ENCODE results near the gene IL25.
"Not testable (repeated sequence)": the region's sequence is repeated elsewhere in the genome, so short reads cannot be mapped to it uniquely, and the experiment has no call there.

Gene IL25

DNA sequence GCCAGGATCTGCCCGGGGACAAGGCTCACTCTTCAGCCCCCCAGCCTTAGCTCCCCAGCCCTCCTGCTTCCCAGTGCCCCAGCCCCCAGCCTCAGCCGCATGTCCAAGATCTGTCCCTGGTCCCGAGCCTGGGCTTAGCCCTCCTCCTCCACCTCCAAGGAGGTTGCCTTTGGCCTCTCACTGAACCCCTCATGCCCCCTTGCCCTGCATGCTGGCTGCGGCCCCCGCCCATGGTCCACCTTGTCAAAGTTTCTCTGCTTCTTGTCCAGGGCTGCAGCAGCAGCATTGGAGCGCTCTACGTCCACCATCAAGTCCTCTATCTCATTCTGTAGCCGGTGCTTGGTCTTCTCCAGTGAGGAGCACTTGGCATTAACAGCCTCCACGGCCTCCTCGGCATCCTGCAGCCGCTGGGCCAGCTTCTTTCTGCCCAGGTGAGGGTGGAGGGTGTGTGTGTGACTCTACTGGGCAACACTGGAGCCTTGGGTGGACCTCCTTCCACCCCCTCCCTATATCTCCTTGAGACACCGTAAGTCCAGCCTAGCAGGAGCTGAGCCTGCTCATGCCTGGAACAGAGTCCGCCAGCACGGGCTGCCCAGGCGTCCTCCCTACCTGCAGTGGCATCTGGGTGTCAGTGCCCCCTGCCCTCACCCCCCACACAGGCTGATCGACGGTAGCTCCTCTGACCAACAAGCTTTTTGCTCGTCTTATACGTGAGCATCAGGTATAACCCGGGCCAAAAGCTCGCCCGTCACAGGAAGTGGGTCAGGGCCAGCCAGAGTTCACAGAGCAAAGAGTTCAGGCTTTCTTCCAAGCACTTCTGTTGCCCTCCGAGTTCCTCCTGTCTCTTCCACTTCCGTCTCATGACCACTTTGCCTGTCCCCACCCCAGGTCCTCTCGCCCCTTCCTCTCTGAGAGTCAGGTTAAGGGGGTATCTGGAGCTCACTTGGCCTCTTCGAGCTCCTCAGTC is 15.6 kb downstream of the IL25 start:
- DNase-seq, result no peak

- DNase-seq, result no peak
Observed at GRCh38 chr14:23388996-23389395, 16.4 kb downstream of the IL25 start.

DNA sequence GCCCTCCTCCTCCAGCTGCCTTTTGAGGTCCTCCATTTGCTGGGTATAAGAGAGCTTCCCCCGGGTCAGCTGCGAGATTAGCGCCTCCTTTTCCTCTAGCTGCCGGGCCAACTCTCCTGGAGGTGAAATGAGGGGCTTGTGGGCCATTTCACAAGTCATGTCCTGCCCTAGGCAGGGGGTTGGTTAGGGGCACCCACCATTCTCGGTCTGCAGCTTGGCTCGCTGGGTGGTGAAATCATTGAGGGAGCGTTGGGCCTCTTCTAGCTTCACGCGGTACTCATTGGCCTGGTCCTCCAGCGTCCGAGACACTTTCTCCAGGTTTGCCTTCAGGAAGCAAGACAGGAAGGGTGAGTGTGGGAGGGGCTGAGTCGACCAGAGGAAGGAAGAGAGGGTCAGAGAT is 16.8 kb downstream of the IL25 start:
- no peak for DNase-seq

GRCh38 chr14:23389871-23390270 is 17.3 kb downstream of the IL25 start:
- DNase-seq, result not testable (repeated sequence)

GRCh38 chr14:23392613-23393012 is 20.0 kb downstream of the IL25 start:
- no peak for DNase-seq

DNA sequence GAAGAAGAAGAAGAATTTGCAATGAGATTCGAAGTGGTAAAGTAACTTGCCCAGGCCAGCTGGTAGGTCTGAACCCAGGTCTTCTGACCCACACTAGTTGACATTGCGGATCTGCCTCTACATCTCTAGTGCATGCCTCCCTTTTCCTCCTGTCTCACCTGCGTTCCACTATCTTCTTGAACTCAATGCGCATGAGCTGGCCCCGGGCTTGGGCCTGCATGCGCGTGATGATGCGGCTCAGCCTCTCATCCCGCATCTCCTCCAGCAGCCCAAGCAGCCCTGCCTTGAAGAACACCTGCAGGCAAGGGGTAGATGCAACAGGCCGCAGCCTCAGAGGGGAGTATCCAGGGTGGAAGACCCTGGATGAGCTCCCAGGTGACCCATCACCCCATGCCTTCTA is 23.5 kb downstream of the IL25 start:
- DNase-seq, result no peak

DNA sequence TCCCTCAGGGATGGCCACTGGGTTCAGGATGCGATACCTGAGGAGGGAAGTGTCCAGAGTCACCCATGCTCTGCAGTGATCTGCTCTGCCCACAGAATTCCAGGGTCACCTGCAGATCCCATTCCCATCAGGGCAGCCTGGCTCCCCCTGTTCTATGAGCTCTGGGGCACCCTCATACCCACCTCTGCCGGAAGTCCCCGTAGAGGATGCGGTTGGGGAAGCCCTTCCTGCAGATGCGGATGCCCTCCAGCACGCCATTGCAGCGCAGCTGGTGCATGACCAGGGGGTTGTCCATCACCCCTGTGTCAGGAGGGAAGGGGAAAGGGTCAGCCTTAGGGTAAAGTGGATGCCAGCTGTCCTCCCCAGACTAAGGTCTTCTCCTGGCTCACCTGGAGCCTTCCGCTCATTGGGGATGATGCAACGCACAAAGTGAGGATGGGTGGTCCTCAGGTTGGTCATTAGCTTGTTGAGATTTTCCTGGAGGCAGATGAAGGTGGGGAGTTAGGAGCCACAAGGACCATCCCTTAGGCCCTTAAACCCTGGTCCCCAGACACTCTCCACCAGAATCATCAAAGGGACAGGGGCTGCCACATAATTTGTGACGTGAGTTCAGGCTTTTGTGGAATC is 24.3 kb downstream of the IL25 start:
- no peak for DNase-seq

DNA sequence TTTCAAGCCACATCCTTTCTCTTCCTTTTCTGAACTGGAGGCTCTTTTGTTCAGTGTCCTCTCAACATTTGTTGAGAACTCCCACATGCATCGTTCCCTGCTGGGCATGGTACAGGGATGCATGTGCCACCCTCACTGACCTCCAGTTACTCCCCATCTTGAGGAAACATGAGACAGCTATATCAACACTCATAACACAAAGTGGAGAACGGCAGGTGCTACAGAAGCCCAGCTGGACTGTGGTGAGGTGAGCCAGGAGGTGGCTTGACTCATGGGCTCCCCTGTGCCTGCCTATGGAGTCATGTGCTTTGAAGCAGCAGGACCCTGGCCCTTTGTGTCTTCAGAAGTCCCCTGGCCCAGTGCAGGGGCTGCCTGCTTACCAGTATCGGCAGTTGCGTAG is 25.7 kb downstream of the IL25 start:
- no peak for DNase-seq

DNA sequence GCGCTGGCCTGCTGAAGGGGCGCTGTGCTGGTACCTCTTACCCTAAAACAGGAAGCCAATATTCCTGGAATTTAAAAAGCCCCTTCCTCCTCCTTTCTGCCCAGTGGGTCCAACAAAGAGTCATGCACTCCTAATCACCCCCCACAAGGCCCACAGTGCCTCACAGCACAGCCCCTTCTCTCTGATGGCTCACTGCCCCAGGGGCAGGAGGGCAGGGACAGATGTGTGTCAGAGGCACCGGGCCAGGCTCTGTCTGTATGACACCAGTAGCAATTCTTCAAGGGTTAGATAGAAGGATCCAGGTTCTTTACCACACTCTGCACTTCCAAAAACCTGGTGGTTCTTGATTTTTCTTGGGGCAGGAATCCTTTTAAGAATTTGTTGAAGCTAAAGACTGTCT is 26.5 kb downstream of the IL25 start:
- DNase-seq, result no peak

GRCh38 chr14:23399591-23399990 is 27.0 kb downstream of the IL25 start:
- DNase-seq, result no peak

DNA sequence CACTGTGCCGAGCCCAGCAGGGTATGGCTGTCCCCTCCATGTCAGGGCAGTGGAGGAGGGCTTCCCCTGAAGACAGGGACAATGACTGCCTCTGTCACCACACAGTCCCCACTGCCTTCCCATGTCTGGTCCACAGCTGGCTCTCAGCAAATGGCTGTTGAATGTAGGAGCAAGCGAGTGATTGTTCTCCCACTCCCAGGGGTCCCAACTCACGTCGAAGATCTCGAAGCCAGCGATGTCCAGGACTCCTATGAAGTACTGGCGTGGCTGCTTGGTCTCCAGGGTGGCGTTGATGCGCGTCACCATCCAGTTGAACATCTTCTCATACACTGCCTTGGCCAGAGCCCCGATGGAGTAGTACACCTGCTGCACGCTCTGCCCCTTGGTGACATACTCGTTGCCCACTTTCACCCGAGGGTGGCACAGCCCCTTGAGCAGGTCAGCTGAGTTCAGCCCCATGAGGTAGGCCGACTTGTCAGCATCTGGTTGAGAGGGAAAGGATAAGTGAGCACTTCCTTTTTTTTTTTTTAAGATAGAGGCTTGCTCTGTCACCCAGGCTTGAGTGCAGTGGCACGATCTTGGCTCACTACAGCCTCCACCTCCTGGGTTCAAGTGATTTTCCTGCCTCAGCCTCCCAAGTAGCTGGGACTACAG is 28.0 kb downstream of the IL25 start:
- DNase-seq, result not testable (repeated sequence)

GRCh38 chr14:23401291-23401690 is 28.7 kb downstream of the IL25 start:
- no peak for DNase-seq

- DNase-seq, result no peak
Observed at GRCh38 chr14:23402296-23403138, 29.9 kb downstream of the IL25 start.

GRCh38 chr14:23403139-23403438 is 30.5 kb downstream of the IL25 start:
- no peak for DNase-seq

- DNase-seq, result no peak
Observed at GRCh38 chr14:23403908-23404307, 31.3 kb downstream of the IL25 start.

DNA sequence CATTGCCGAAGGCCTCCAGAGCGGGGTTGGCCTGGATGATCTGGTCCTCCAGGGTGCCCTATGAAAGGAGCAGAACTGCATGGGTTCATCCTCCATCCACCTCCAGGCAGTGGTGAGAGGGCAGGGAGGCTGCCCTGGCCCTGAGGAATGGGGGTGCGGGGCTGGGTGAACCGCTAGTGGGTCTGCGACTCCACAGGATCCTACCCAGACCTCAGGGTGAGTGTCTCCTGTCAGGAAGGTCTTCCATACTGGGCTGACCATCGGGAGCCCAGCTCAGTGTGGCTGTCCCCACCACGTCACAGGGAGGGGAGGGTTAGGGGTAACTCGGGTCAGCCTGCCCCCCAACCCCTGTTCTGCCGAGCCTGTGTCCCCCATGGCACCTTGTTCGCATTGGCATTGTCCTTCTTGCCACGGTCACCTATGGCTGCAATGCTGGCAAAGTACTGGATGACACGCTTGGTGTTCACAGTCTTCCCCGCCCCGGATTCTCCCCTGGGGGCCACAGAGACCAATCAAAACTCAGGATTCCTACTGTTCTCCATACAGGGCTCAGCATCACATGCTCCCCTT is 31.8 kb downstream of the IL25 start:
- no peak for DNase-seq

GRCh38 chr14:23405096-23405495 is 32.5 kb downstream of the IL25 start:
- DNase-seq, result no peak

DNA sequence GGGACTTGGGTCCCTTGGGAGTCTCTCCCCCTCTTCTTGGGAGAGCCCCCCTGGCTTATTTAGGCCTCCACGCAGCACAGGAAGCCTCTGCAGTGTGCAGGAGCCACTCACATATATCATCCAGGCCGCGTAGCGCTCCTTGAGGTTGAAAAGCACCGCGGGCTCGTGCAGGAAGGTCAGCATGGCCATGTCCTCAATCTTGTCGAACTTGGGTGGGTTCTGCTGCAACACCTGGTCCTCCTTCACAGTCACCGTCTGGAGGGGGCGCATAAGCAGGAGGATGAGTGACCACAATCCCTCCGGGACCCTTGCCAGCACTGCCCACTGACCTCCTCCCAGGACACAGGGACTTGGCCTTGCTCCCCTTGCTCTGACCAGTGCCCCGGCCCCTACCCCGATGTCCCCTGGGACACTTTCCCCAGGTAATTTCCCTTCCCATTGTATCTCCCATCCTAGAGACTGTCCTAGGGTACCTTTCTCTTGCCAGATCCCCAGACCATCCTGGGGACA is 33.0 kb downstream of the IL25 start:
- no peak for DNase-seq

- peak in 18 of 51 donors; percentile 3 to 43 (median 19) for DNase-seq
Observed at GRCh38 chr14:23406244-23406643, 33.6 kb downstream of the IL25 start.

GRCh38 chr14:23406725-23407355 is 34.2 kb downstream of the IL25 start:
- no peak for DNase-seq

Data from hypothalamus (tissue), 51 donors.